ENCODE results near the gene PRPF18.
A peak's percentile ranks its signal among the peaks of the same experiment; 100 is the strongest.

The PRPF18 gene

DNA sequence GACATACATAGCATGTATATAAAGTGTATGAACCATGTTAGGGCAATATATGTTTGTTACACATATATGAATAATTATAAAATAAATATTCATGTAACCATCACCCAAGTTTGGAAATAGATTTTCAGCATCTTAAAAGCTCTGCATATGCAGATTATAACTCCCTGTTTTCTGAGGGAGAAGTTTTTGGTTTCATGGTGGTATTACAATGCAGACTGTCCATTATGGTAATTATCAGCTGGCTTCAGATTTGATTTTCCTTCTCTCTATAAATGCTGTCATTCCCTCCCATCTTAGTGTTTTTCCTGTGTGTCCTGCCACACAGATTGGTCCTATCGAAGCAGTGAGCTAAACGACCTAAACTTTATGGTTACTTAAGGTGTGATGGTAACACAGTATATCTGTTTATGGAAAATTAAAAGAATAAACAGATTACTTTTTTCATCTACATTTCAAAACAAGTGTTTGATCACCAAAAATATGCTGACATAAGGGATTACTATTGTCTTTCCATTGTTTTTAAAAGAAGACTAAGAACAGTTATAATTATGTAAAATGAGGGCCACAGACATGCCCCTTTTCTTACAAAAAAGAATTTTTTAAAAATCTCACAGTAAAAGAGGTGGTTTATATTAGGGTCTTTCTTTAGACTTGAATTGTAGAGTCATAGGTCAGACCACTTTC is 17.7 kb downstream of the PRPF18 start:
- DNase-seq (ENCODE audit: low read depth, low spot score): no peak

GRCh38 chr10:13608246-13608853 is 21.6 kb downstream of the PRPF18 start:
- peak; percentile 55 for DNase-seq (ENCODE audit: low read depth, low spot score)

DNA sequence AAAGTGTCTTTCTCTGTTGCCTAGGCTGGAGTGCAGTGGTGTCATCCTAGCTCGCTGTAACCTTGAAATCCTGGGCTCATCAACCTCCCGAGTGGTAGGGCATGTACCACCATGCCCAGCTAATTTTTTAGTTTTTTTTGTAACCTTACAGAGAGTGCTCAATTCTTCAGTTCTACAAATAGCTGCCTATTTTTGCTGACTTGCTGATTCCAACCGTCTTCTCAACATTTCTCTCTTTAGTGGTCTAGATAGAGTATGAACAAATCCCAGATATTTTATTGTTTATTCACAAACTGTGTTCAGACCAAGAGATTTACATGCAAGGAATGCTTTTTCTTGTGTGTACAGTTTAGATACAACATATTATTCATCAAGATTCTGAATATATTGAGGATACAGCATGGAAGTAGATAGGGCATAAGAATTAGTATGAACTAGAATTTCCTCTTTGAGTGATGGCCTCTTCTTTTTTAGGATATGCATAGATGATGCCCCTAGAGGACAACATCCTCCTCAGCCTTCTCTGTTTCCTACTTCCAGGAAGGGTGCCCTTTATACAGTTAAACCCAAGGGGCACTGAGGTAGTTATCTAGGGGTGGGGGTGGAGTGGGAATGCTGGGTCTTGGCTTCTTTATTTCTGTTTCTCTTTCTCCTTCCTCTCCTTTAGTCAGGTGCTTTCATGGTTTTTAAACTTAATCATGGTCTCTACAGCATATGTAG is 26.0 kb downstream of the PRPF18 start:
- no peak for DNase-seq (ENCODE audit: low read depth, low spot score)

DNA sequence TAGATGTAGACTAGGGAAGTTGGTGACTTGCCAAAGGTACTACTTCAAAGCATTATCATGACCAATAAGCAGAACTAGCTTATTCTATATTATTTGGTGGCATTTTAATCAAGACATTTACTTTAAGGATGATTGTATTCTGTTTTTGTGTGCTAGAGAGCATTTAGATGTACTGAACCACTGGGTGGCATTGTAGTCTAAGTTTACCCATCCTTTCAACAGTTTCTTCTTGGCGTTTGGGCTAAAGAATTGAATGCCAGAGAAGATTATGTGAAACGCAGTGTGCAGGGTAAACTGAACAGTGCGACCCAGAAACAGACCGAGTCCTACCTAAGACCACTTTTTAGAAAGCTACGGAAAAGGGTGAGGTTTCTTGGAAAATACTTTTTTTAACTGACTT is 26.8 kb downstream of the PRPF18 start:
- peak; percentile 73 for DNase-seq (ENCODE audit: low read depth, low spot score)

- DNase-seq (ENCODE audit: low read depth, low spot score): peak; percentile 77
Measured at GRCh38 chr10:13614530-13615332, 28.0 kb downstream of the PRPF18 start.

- peak; percentile 65 for DNase-seq (ENCODE audit: low read depth, low spot score)
Measured at GRCh38 chr10:13615650-13616300, 29.0 kb downstream of the PRPF18 start.

- DNase-seq (ENCODE audit: low read depth, low spot score): no peak
Measured at GRCh38 chr10:13617116-13617515, 30.4 kb downstream of the PRPF18 start.

- no peak for DNase-seq (ENCODE audit: low read depth, low spot score)
Measured at GRCh38 chr10:13621931-13622330, 35.2 kb downstream of the PRPF18 start.

GRCh38 chr10:13624630-13625029 is 37.9 kb downstream of the PRPF18 start:
- no peak for DNase-seq (ENCODE audit: low read depth, low spot score)

GRCh38 chr10:13627459-13628310 is 40.9 kb downstream of the PRPF18 start:
- DNase-seq (ENCODE audit: low read depth, low spot score): no peak

- DNase-seq (ENCODE audit: low read depth, low spot score): no peak
Measured at GRCh38 chr10:13628661-13629060, 41.9 kb downstream of the PRPF18 start.

DNA sequence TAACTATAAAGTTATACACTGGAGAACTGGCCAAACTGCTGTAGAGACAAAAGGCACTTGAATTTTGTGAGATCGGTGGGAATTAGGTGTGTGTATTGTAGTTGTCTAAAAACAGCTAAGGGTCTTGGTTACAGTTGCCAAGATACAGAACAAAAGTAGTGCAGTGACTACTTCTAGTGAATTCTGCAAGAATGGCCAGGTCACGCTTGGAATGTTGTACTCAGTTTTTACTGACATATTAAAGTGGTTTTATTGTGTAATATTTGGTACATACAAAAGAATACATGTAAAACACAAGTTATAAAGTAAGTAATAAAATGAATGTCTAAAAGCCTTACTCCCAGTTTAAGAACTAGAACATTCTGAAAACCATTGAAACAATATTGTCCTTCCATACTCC is 42.4 kb downstream of the PRPF18 start:
- peak; percentile 44 for DNase-seq (ENCODE audit: low read depth, low spot score)

GRCh38 chr10:13630231-13630630 is 43.5 kb downstream of the PRPF18 start:
- no peak for DNase-seq (ENCODE audit: low read depth, low spot score)

GRCh38 chr10:13631594-13631993 is 44.8 kb downstream of the PRPF18 start:
- no peak for DNase-seq (ENCODE audit: low read depth, low spot score)

DNA sequence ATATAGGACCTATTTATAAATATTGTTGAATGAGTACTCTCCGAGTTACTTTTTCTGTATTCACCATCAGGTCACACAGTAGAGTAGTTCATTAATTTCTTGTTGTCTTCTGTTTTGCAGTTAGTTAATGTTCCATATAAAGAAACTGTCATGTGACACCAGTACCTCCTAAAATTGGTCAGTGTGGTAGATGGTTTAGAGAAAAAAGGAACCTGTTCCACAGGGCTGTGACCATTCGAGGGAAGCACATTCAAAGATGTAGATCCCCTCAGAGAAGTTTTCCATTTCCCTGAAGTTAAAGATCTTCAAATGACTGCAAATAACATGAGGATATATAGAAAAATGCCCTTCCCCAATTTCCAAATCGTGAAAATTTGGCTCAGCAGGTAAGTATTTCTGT is 45.7 kb downstream of the PRPF18 start:
- no peak for DNase-seq (ENCODE audit: low read depth, low spot score)

- DNase-seq (ENCODE audit: low read depth, low spot score): no peak
Measured at GRCh38 chr10:13632884-13633440, 46.2 kb downstream of the PRPF18 start.

DNA sequence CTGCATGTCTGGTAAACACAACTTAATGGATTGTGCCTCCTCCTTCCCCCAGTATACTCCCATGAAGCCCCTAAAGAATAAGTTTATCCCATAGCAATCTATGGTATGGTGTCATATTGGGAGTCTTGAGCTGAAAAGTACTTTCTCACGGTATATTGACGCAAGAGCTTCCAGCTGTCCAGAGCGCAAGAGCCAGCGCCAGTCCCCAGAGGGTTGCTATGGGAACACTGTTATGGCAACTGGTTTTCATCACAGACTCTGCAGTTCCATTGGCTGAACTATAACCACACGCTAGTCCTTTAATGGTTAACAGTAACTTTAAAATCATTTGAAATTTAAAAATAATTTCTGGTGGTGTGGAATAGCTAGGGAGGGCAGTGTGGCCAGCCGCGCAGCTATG is 46.9 kb downstream of the PRPF18 start:
- DNase-seq (ENCODE audit: low read depth, low spot score): no peak

- no peak for DNase-seq (ENCODE audit: low read depth, low spot score)
Measured at GRCh38 chr10:13634207-13634606, 47.4 kb downstream of the PRPF18 start.

GRCh38 chr10:13636776-13637175 is 50.0 kb downstream of the PRPF18 start:
- DNase-seq (ENCODE audit: low read depth, low spot score): no peak

GRCh38 chr10:13637303-13637856 is 50.6 kb downstream of the PRPF18 start:
- DNase-seq (ENCODE audit: low read depth, low spot score): no peak

Data from astrocyte of the hippocampus (primary cell).